Sigmoid colon (tissue), 4 donors: ENCODE results near the gene CYP4F2.
A peak's percentile ranks its signal among the peaks of the same experiment; 100 is the strongest.

Experiments
- CTCF ChIP-seq, 4 experiments: fragments of 450-650 bp in 3 of 4; fragments of 200-600 bp in 1 of 4; IDR thresholded peaks; one replicate each; pipeline ENCODE4 v1.5.1; 2016 to 2019; ENCODE audit warnings: antibody characterized with exemption in 4 of 4, mild to moderate bottlenecking in 3 of 4, moderate library complexity in 2 of 4
- EP300 ChIP-seq, 4 donors: sonication (generic); formaldehyde crosslinking; IDR thresholded peaks; one replicate each; pipeline ENCODE4 v1.6.1; 2017; ENCODE audit warnings: antibody characterized with exemption in 4 of 4
- POLR2A ChIP-seq, 2 donors: fragments of 450-650 bp; IDR thresholded peaks; one replicate each; pipeline ENCODE4 v1.6.1; 2016; ENCODE audit warnings: antibody characterized with exemption in 2 of 2, mild to moderate bottlenecking in 2 of 2, moderate library complexity in 2 of 2
- POLR2AphosphoS5 ChIP-seq, 4 donors: sonication (generic); formaldehyde crosslinking; IDR thresholded peaks; one replicate each; pipeline ENCODE4 v1.6.1; 2017; ENCODE audit warnings: antibody characterized with exemption in 4 of 4

DNA sequence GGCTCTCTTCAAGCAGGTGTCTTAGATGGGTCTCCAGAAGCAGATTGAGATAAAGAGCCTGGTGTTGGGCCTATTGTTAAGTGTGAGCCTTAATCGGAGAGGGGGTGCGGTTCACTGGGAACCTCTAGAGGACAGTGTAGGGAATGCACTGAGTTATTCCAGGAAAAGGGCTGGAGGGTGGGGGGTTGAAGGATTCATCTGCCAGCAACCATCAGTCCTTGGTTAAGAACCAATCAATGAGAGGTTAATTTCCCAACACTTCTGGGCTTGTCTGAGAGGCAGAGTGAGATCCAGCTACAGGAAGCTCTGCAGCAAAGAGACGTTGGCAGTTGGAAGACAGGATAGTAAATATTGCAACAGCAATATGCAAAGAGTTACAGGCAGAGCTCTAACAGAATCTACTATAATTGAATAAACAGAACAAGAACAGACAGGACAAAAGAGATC, 28.7 kb downstream of the CYP4F2 start:
- no peak for TF ChIP-seq EP300 (IDR thresholded peaks at IDR 0.05)
- peak; percentile 34 to 73 (median 54) for TF ChIP-seq CTCF (IDR thresholded peaks at IDR 0.05)
- no peak for TF ChIP-seq POLR2AphosphoS5 (IDR thresholded peaks at IDR 0.05)
- TF ChIP-seq POLR2A (IDR thresholded peaks at IDR 0.05) = no peak
